Activated CD8-positive, alpha-beta T cell treated with anti-CD3 and anti-CD28 coated beads for 36 hours (primary cell): ENCODE measurements around the gene FAF1. TPM values are rescaled to one million over a fixed set of nuclear protein-coding genes. Genes with fewer than 3 reads are reported as not detected.
"Not testable (repeated sequence)": the region's sequence is repeated elsewhere in the genome, so short reads cannot be mapped to it uniquely, and the experiment has no call there.

Source experiments
- ATAC-seq: fragments of 200-7000 bp; cut with Tn5 transposase; one replicate; pipeline ENCODE4 v1.10.0; 2021; ENCODE audit warnings: mild to moderate bottlenecking, moderate library complexity
- CTCF ChIA-PET: fragments of 350-600 bp; sonication (Branson Sonifier 250); formaldehyde crosslinking; loops from one replicate; lab custom pipeline; 2021; ENCODE audit warnings: antibody characterized with exemption; lab: Charles Lee
- POLR2A ChIA-PET: fragments of 350-600 bp; sonication (Branson Sonifier 250); formaldehyde crosslinking; loops from one replicate; lab custom pipeline; 2021; ENCODE audit warnings: antibody characterized with exemption; lab: Charles Lee
- DNase-seq: peaks from one replicate; pipeline ENCODE4 v3.0.0-alpha.2; 2020
- H3K27ac Mint-ChIP-seq: one replicate; pipeline ENCODE4 v1.8.0; 2021; ENCODE audit warnings: mild to moderate bottlenecking, mixed read lengths
- H3K27me3 Mint-ChIP-seq: one replicate; pipeline ENCODE4 v1.8.0; 2021; ENCODE audit warnings: mixed read lengths
- H3K36me3 Mint-ChIP-seq: one replicate; pipeline ENCODE4 v1.8.0; 2021; ENCODE audit warnings: low read depth, mixed read lengths
- H3K4me1 Mint-ChIP-seq: one replicate; pipeline ENCODE4 v1.8.0; 2021; ENCODE audit warnings: low read depth, mixed read lengths
- H3K4me3 Mint-ChIP-seq: one replicate; pipeline ENCODE4 v1.8.0; 2021; ENCODE audit warnings: mild to moderate bottlenecking, moderate library complexity, mixed read lengths
- H3K9me3 Mint-ChIP-seq: one replicate; pipeline ENCODE4 v1.8.0; 2021; ENCODE audit warnings: mixed read lengths
- CTCF ChIP-seq: fragments of 200-600 bp; IDR thresholded peaks from one replicate; pipeline ENCODE4 v1.8.0; 2022; ENCODE audit warnings: antibody characterized with exemption, mild to moderate bottlenecking
- intact Hi-C: fragments of 100-400 bp; cut with micrococcal nuclease; formaldehyde crosslinking; loops from one replicate; pipeline ENCODE4 v1.10.0; 2022
- total RNA-seq, 2 experiments: library from RNA; stranded (reverse); gene quantifications; one replicate each; pipeline ENCODE4 v1.2.3, GENCODE V29; 2021

Gene FAF1
- total RNA-seq, 2 experiments from 2014 or later = 82.2 to 87.0 TPM

- H3K36me3 Mint-ChIP-seq = no peaks in the 10 kb centered on the region
- peaks cover 2% of the 10 kb centered on the region for H3K27me3 Mint-ChIP-seq
- ATAC-seq = no peak
- H3K27ac Mint-ChIP-seq = no peak overlapping the region
- no peak overlapping the region for H3K4me3 Mint-ChIP-seq
- POLR2A ChIA-PET = no interaction called here
- DNase-seq = no peak
- CTCF ChIA-PET = no interaction called here
- no peaks in the 10 kb centered on the region for H3K4me1 Mint-ChIP-seq
- no peaks in the 10 kb centered on the region for H3K9me3 Mint-ChIP-seq
- no peak for TF ChIP-seq CTCF
- intact Hi-C loops = no loop called here
Observed at GRCh38 chr1:51000160-51000559, 40.1 kb upstream of the FAF1 start.

DNA sequence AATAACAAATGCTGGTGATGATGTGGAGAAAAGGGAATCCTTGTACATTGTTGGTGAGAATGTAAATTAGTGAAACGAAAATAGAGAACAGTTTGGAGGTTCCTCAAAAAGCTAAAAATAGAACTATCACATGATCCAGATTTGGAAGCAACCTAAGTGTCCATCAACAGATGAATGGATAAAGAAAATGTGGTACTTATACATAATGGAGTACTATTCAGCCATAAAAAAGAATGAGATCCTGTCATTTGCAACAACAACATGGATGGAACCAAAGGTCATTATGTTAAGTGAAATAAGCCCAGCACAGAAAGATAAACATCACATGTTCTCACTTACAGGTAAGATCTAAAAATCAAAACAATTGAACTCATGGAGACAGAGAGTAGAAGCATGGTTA is 39.3 kb upstream of the FAF1 start:
- ATAC-seq, H3K4me3 Mint-ChIP-seq, H3K36me3 Mint-ChIP-seq, H3K9me3 Mint-ChIP-seq, DNase-seq, POLR2A ChIA-PET, intact Hi-C loops, H3K27ac Mint-ChIP-seq, H3K4me1 Mint-ChIP-seq, H3K27me3 Mint-ChIP-seq: not testable (repeated sequence)
- CTCF ChIA-PET = interaction anchor here (0.6 kb wide), 1 partner anchor 899 kb away, joined by 4 read pairs; no protein-coding TSS in a partner anchor

- H3K9me3 Mint-ChIP-seq = no peaks in the 10 kb centered on the region
Observed at GRCh38 chr1:50996083-50996482, 36.0 kb upstream of the FAF1 start.

GRCh38 chr1:50995651-50996050 is 35.6 kb upstream of the FAF1 start:
- intact Hi-C loops = no loop called here
- CTCF ChIA-PET = no interaction called here
- no peak overlapping the region for H3K4me3 Mint-ChIP-seq
- ATAC-seq = no peak
- TF ChIP-seq CTCF = no peak
- POLR2A ChIA-PET = no interaction called here
- peaks cover 2% of the 10 kb centered on the region for H3K27me3 Mint-ChIP-seq
- no peaks in the 10 kb centered on the region for H3K36me3 Mint-ChIP-seq
- H3K4me1 Mint-ChIP-seq = no peaks in the 10 kb centered on the region
- no peak for DNase-seq
- no peak overlapping the region for H3K27ac Mint-ChIP-seq
- no peaks in the 10 kb centered on the region for H3K9me3 Mint-ChIP-seq

More at GRCh38 chr1:50996083-50996482, 36.0 kb upstream of the FAF1 start:
- ChIA-PET CTCF (no interaction called here), POLR2A (interaction anchor here (1.1 kb wide), 1 partner anchor 18 kb away, joined by 3 read pairs; no protein-coding TSS in a partner anchor)
- no peak for TF ChIP-seq CTCF
- DNase-seq (no peak), ATAC-seq (no peak)
- intact Hi-C loops = no loop called here
- Mint-ChIP-seq H3K27ac (no peak overlapping the region), H3K36me3 (no peaks in the 10 kb centered on the region), H3K4me3 (no peak overlapping the region), H3K4me1 (no peaks in the 10 kb centered on the region), H3K27me3 (peaks cover 2% of the 10 kb centered on the region)

DNA sequence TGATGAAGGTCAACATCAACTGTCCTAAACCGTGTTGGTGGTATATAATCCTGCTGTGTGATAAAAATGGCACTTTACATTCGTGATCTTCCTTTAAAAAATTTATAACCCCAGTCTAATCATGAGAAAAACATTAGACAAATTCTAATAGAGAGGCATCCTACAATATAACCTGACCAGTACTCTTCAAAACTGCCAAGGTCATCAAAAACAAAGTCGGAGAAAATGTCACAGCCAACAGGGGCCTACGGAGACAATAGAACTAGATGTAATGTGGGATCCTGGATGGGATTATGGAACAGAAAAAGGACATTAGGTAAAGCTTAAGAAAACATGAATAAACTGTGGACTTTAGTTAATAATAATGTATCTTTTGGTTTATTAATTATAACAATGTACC is 34.9 kb upstream of the FAF1 start:
- ATAC-seq (no peak), DNase-seq (no peak)
- Mint-ChIP-seq H3K27me3 (peaks cover 2% of the 10 kb centered on the region), H3K27ac (no peak overlapping the region), H3K4me1 (no peaks in the 10 kb centered on the region), H3K36me3 (no peaks in the 10 kb centered on the region), H3K9me3 (no peaks in the 10 kb centered on the region), H3K4me3 (no peak overlapping the region)
- no peak for TF ChIP-seq CTCF
- POLR2A ChIA-PET = no interaction called here
- CTCF ChIA-PET = no interaction called here
- intact Hi-C loops = no loop called here

DNA sequence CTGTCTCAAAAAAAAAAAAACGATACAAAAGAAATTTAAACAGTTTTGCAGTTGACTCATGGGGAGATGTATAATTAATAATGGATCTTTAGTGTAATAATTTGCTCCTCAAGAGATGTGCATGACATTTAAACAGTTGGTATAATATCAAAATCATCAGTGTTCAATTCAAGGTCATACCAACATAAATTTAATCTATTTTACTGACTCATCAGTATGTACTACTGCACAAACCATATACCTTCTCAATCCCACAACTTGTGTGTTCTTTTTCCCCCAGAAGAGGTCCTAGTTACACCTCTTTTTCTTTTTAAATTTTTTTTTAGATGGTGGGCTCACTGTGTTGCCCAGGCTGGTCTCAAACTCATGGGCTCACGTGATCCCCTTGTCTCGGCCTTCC is 33.6 kb upstream of the FAF1 start:
- no peak for TF ChIP-seq CTCF
- no peaks in the 10 kb centered on the region for H3K27me3 Mint-ChIP-seq
- DNase-seq (no peak), ATAC-seq (no peak)
- no peak overlapping the region for H3K27ac Mint-ChIP-seq
- intact Hi-C loops = no loop called here
- ChIA-PET POLR2A (no interaction called here), CTCF (interaction anchor here (0.6 kb wide), 1 partner anchor 248 kb away, joined by 3 read pairs; no protein-coding TSS in a partner anchor)
- no peak overlapping the region for H3K4me3 Mint-ChIP-seq
- no peaks in the 10 kb centered on the region for H3K4me1 Mint-ChIP-seq
- no peaks in the 10 kb centered on the region for H3K36me3 Mint-ChIP-seq
- no peaks in the 10 kb centered on the region for H3K9me3 Mint-ChIP-seq
